Ammon's horn (tissue), 1 donor: ENCODE data around the gene CAPN11.

ENCODE experiments used
- DNase-seq: peaks from one replicate; pipeline ENCODE4 v3.0.0-alpha.2; 2016; ENCODE audit warnings: low spot score

CAPN11 gene

DNA sequence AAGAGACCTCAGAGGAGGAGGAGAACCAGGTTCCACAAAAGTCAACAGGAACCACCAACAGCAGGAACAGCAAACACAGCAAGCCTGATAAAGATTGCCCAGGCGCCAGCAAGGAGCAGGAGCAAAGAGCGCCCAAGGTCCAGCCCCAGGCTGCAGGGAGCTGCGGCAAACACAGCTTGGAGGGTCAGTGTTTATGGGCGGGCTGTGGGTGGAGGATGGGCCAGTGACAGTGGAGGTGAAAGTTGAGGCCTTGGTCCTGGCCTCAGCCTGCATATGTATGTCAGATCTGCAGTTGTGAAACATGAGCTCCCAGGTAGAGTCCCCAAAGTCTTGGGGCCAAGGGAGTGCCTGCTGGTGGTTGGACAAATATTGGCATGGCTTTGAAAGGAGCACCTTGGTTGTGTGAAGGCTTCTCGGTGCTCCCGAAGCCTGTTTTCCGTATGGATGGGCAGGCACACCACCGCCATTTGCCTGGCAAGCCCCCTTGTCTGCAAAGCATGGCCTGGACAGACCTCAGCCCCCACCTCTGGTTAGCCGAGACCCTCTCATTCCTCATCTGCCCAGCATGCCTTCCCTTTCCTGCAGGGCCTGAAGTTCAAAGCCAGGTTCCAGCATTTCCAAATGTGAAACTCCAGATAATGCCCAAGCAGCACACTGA, 2.0 kb upstream of the CAPN11 start:
- DNase-seq, result no peak

DNA sequence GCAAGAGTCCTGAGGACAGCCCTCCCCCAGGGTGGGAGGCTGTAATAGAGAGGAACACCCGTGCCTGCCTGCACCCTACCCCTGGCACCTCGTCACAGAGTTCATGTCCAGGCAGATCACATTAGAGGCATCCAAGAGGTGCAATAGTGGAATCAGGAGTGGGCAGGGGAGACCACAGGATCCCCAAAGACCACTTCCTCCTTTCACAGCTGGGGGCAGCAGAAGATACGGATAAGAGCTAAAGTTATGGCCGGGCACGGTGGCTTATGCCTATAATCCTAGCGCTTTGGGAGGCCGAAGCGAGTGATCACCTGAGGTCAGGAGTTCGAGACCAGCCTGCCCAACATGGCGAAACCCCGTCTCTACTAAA, 1.5 kb upstream of the CAPN11 start:
- DNase-seq, result no peak

DNA sequence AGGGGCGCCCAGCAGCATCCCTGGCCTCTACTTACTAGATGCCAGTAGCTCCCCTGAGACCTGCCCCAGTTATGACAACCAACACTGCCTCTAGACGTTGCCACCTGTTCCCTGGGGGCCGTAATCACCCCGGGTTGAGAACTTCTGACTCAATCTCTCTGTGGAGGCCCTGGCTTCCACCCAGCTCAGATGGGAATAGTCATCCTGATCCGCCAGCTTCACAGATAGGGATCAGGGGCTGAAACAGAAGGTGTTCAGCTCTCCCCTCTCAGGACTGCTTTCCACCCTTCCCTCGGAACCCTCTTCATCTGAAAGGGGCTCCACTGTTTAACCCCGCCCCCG, 3.3 kb downstream of the CAPN11 start:
- no peak for DNase-seq

DNA sequence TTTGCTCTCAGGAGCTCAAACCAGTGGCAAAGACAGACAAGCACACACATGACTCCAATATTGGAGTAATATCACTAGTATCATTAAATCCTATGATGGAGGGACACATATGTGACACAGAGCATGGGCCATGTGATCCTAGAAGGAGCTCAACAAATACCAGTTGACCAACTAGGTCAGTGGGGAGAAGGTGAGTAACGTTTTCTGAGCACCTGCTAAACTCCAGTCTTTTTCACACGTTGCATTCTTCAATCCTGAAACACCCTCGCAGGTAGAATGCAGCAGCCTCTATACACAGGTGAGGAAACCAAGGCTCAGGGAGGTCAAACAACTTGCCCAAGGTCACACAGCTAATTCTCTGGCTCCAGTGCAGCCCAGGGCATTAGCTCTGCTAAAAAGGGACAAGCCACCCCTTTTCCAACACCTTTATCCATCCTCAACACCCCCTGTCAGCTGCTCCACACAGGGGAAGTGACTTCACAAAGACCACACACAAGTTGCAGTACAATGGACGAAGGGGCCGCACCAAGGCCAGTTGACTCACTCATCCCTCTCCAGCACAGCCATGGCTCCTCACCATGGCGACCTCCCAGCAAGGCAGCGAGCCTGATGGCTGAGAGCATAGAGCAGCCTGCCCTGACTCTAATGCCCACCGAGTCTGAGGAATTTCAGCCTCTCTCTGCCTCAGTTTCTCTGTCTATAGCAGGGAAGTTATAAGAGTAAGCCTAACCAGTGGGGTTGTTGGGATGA, 4.4 kb downstream of the CAPN11 start:
- no peak for DNase-seq

DNA sequence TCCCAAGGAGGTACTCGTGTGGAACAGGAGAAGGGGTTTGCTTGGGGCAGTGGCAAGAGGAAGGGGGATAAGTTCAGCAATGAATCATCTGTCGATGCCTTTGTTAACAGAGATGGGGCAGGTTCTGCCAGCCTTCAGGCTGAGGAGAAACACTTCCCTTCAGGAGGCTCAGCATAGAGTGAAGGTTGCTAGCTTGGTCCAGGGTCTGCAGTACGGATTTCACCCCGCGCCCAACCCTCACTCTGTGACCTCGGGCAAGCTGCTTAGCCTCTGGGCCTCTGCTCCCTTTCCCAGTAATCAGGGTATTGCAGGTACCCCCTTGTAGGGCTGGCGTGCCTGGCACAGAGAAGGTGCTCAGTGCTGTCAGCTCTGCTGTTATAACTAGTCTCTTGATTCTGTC, 7.5 kb downstream of the CAPN11 start:
- DNase-seq, result no peak

DNA sequence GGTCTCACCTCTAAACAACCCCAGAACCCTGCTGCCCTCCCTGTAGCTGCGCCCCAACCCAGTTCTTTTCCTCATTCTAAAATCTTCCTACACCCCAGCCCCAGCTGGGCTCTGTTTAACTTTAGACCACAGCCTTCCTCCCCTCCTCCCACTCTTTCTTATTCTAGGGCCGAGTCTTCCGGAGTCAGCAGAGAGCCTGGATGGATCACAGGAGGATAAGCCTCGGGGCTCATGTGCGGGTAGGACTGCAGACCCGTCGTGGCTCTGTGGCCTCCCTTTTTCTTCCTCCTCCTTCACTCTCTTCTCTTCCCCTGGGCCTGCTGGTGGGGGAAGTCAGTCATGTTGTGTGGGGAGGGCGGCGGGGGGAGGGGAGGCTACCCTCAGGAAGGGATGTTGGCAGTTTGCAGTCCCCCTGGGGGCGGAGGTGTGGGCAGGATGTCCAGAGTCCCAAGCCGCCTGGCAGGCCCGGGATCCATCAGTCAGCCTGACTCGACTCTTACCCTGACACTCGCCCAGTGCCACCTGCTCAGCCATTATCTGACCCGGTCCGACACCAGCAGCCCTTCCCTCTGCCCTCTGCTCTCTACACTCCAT, 8.1 kb downstream of the CAPN11 start:
- no peak for DNase-seq

DNA sequence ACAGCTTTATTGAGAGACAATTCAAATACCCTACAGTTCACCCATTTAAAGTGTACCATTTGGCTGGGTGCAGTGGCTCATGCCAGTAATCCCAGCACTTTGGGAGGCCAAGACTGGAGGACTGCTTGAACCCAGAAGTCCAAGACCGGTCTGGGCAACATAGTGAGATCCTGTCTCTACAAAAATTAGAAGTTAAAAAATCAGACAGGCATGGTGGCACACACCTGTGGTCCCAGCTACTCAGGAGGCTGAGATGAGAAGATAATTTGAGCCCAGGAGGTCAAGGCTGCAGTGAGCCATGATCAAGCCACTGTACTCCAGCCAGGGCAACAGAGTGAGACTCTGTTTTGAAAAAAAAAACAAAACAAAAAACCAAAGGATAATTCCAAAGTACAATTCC, 8.9 kb downstream of the CAPN11 start:
- no peak for DNase-seq

DNA sequence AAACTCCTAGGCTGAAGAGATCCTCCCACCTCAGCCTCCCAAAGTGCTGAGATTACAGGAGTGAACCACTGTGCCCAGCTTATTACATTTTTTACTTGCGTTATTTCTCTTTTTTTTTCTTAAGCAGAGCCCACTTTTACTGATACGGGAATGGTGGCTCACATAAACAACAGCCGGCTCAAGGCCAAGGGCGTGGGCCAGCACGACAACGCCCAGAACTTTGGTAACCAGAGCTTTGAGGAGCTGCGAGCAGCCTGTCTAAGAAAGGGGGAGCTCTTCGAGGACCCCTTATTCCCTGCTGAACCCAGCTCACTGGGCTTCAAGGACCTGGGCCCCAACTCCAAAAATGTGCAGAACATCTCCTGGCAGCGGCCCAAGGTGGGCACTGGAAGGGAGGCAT, 10.5 kb downstream of the CAPN11 start:
- DNase-seq, result no peak

DNA sequence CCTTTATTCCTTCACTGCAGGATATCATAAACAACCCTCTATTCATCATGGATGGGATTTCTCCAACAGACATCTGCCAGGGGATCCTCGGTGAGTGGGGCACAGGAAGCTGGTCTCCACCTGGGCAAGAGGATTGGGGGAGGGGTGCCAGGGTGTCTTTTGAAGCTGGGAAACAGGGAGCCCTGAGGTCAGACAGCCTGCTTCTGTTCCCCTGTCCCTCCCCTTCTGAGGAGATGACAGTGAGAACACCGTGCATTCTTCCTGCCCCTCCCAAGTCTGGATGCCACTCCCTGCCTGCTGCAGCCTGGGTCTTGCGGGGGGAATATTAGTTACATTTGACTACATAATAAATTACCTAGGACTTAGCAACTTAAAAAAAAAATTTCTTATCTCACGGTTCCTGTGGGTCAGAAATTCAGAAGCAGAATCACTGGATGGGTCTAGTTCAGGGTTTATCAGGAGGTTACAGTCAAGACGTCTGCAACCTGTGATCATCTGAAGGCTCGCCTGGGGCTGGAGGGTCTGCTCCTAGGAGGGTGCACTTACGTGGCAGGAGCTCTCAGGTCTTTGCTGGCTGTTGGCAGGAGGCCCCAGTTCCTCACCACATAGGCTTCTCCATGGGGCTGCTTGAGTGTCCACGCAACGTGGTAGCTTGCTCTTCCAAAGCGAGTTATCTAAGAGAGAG, 11.4 kb downstream of the CAPN11 start:
- no peak for DNase-seq

DNA sequence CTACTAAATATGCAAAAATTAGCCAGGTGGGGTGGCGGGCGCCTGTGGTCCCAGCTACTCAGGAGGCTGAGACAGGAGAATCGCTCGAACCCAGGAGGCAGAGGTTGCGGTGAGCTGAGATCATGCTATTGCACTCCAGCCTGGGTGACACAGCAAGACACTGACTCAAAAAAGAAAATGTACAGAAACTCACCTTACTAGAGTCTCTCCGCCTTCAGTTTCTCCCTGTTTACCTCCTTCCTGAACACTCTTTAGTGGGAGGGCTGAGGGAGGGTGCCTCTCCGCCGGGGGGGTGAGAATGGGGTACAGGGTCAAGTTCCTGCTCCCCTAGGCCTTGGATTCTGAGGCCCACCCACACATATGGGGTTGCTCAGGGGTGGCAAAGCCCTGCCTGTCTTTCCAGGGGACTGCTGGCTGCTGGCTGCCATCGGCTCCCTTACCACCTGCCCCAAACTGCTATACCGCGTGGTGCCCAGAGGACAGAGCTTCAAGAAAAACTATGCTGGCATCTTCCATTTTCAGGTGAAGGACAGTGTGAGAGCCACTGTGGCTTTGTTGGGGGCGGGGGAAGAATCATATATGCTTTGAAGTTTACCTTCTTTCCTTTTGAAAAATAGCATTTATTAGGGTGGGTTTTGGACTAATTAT, 13.4 kb downstream of the CAPN11 start:
- no peak for DNase-seq

DNA sequence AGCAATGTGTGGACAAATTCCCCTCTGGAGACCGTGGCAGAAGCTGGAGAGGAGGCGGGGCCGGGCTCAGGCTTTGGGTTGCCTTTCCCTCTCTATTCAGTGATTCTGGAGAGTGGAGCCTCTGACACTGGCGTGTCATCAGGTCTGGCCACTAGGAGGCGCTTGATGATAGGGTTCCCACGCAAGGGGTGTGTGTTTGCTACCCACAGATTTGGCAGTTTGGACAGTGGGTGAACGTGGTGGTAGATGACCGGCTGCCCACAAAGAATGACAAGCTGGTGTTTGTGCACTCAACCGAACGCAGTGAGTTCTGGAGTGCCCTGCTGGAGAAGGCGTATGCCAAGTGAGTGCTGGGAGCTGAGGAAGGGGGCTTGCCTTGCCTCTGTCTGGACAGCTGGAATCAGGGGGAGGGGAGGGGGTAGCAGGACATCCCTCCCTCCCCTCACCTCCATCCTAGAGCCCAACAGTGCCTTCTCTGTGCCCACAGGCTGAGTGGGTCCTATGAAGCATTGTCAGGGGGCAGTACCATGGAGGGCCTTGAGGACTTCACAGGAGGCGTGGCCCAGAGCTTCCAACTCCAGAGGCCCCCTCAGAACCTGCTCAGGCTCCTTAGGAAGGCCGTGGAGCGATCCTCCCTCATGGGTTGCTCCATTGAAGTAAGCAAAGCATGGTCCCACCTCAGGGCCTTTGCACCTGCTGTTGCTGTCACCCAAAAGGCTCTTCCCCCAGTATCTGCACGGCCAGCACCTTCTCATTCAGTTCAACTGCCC, 14.3 kb downstream of the CAPN11 start:
- DNase-seq, result peak; percentile 84

DNA sequence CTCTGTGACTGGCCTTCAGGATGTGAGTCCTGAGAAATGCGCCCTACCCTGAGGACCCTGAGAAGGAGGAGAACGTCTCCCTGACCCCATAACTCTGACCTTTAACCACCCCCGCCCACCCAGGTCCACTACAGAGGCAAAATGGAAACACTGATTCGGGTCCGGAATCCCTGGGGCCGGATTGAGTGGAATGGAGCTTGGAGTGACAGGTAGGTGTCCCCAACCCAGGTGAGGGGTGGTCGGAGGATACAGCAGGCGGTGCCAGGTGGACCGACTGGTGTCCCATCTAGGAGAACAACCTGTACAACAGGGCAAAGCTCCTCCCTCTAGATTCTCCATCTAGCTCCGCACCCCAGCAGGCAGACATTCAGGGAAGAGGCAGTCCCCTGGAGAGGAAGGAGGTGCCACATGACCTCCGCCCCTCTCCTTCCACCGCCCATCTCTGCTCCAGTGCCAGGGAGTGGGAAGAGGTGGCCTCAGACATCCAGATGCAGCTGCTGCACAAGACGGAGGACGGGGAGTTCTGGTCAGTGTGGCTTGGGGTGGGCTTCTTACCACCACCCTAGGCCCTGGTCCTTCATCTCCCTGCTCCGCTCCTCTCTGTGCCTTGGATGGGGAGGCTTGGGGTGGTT, 17.6 kb downstream of the CAPN11 start:
- no peak for DNase-seq

DNA sequence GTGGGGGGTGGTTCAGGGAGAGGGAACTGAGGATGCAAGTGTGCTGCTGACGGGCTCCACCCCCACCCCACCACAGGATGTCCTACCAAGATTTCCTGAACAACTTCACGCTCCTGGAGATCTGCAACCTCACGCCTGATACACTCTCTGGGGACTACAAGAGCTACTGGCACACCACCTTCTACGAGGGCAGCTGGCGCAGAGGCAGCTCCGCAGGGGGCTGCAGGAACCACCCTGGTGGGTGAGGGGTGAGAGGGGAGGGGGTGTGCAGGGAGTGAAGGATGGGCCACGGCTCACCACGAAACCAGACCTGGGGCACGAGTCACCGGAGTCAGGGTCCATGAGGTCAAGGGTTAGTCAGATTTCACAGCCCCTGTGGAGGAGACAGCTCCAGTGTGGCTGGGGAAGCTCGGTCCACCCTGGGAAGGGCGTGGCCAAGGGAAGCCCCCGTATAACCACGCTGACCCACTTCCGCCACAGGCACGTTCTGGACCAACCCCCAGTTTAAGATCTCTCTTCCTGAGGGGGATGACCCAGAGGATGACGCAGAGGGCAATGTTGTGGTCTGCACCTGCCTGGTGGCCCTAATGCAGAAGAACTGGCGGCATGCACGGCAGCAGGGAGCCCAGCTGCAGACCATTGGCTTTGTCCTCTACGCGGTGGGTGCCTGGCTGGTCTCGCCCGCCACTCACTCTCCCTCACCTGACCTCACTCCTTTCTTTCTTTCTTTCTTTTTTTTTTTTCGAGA, 18.3 kb downstream of the CAPN11 start:
- no peak for DNase-seq

DNA sequence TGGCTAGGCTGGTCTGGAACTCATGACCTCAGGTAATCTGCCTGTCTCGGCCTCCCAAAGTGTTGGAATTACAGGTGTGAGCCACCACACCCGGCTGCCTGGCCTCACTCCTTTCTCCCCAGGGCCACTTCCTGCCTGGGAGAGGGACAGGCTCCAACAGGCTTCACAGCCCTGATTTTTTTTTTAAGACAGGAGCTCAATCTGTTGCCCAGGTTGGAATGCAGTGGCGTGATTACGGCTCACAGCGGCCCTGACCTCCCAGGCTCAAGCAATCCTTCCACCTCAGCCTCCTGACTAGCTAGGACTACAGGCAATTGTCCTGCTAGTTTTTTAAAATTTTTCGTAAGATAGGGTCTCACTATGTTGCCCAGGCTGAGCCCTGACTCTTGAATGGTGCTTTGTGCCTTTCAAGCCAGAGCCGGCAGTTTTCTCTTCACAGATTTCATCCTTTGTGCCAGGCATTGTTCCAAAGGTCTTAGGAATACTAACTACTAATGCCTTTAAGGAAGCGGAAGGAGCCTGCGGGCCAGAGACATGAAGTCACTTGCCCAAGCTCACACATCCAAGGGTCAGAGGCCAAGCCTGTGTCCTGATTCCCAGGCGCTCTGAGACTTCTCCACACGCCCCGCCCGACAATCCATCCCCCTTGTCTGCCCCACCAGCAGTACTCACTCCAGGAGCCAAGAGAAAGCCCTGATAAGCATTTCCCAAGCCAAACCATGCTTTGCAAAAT, 19.2 kb downstream of the CAPN11 start:
- DNase-seq, result no peak

DNA sequence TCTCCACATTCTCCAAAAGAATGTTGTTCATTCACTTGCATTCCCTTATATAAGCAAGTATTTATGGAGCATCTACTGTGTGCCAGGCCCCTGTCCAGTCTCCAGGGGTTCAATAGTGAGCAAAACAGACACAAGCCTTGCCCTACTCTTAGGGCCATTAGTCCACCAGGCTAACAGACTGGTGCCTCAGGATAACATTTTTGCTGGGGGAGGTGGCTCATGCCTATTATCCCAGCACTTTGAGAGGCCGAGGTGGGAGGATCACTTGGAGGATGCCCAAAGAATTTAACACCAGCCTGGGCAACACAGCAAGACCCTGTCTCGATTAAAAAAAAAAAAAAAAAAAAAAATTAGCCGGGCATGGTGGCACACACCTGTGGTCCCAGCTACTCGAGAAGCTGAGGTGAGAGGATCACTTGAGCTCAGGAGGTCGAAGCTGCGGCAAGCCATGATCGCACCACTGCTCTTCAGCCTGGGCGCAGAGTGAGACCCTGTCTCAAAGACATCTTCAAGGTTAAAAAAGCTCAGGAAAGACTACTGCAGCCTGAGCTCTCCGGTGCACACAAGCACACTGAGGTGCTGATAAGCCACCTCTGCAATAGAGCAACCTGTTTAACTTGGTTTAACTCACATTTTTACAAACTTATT, 19.9 kb downstream of the CAPN11 start:
- DNase-seq, result no peak

DNA sequence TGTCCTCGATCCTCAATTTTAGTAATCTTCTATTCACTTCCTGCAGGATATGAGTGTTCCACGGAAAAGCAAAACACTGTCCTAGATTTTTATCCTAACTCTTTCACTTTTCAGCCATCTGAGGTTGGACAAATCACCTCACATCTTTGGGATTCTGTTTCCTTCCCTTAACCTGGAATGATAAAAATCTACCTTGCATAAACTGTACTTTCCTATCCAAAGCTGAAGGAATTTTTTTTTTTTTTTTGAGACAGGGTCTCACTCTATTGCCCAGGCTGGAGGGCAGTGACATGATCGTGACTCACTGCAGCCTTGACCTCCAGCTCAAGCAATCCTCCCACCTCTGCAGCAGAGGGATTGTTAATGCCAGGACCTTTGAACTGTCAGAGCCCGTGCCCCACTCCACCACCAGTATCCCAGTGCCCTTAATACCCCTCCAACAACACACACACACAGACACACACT, 20.5 kb downstream of the CAPN11 start:
- DNase-seq, result no peak

DNA sequence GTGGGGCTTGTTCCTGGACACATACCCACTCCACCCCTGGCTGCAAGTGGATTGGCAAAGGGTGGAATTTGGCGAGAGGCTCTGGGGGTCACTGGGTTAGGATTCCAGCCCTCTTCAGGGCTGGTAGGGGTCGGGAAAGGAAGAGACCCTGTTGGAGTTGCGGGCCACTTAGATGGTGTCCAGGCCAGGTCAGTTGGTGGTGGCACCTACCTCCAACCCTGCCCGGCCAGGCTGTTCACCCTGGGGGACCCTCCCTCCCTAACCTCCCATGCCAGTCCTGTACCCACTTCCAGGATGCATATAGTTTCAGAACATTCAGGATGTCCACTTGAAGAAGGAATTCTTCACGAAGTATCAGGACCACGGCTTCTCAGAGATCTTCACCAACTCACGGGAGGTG, 21.0 kb downstream of the CAPN11 start:
- no peak for DNase-seq

DNA sequence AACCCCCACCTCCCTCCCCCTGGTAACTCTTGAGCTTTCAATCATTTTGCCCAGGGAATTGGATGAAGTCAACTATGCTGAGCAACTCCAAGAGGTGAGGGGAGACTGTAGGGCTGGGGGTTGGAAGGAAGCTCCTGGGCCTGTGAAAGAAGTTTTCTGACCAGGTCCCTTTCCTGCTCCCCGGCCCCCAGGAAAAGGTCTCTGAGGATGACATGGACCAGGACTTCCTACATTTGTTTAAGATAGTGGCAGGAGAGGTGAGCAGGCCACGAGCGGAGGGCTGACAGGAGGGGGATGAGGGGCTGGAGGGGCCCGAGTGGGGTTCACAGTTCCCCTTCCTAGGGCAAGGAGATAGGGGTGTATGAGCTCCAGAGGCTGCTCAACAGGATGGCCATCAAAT, 21.8 kb downstream of the CAPN11 start:
- no peak for DNase-seq

DNA sequence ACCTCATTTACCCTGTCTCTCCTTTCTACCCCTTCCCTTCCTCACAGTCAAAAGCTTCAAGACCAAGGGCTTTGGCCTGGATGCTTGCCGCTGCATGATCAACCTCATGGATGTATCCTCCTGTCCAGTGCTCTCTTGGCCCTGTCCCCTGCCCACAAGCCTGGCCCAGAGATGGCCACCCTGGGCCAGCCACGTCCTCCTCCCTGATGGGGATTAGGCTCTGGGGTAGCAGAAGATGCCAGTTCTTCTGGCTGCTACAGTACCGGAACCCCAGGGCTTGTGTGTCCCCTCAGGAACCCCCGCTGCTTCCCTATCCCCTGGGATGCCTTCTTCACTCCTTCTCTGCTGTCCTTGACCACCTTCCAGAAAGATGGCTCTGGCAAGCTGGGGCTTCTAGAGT, 22.3 kb downstream of the CAPN11 start:
- DNase-seq, result no peak
